Caco-2 (cell line): ENCODE data around the gene ARMC2. TPM values are rescaled to one million over a fixed set of nuclear protein-coding genes. Genes with fewer than 3 reads are reported as not detected.
A peak's percentile ranks its signal among the peaks of the same experiment; 100 is the strongest.

Experiments used
- Bru-seq: library from RNA; stranded (reverse); fragments of 400-500 nt; gene quantifications from one replicate; lab custom pipeline; 2021; lab: Mats Ljungman, UMichigan
- BruChase-seq, 2 experiments: library from RNA; stranded (reverse); fragments of 400-500 nt; gene quantifications; one replicate each; lab custom pipeline; 2021; lab: Mats Ljungman, UMichigan
- BruUV-seq: library from RNA; stranded (reverse); fragments of 400-500 nt; replicated peaks from 2 replicates; lab custom pipeline; 2021; lab: Mats Ljungman, UMichigan
- CTCF ChIA-PET: fragments of 300-600 bp; sonication (Branson Sonifier 250); formaldehyde crosslinking; loops from one replicate; lab custom pipeline; 2022; ENCODE audit warnings: antibody characterized with exemption; lab: Charles Lee
- POLR2A ChIA-PET: fragments of 300-600 bp; sonication (Branson Sonifier 250); formaldehyde crosslinking; loops from one replicate; lab custom pipeline; 2022; ENCODE audit warnings: antibody characterized with exemption; lab: Charles Lee
- DNase-seq, 2 experiments: peaks; one replicate each; pipeline versions ENCODE4 v3.0.0 to v3.0.0-alpha.2; 2020 to 2022
- H3K27me3 ChIP-seq: replicated peaks from 2 replicates; pipeline ENCODE4 v1.6.0; 2011; ENCODE audit warnings: low read length; ENCODE audit not compliant: control insufficient read depth, insufficient read depth
- H3K36me3 ChIP-seq: 2 replicates; pipeline ENCODE4 v1.5.1; 2011; ENCODE audit warnings: low read length; ENCODE audit not compliant: control insufficient read depth, insufficient read depth
- H3K4me1 ChIP-seq: fragments of 250-450 bp; sonication (Bioruptor Pico); 2 replicates; pipeline ENCODE4 v1.5.1; 2020; ENCODE audit warnings: mild to moderate bottlenecking
- H3K4me3 ChIP-seq: 2 replicates; pipeline ENCODE4 v1.5.1; 2011; ENCODE audit warnings: low read depth, mild to moderate bottlenecking, control low read depth, low read length
- H3K9me3 ChIP-seq: fragments of 250-450 bp; sonication (Bioruptor Pico); 2 replicates; pipeline ENCODE4 v1.5.1; 2020; ENCODE audit warnings: mild to moderate bottlenecking, moderate library complexity
- H3K27ac Mint-ChIP-seq: one replicate; pipeline ENCODE4 v1.8.0; 2022; ENCODE audit warnings: mixed read lengths; ENCODE audit not compliant: unreplicated experiment
- H3K27me3 Mint-ChIP-seq: one replicate; pipeline ENCODE4 v1.8.0; 2022; ENCODE audit warnings: mixed read lengths; ENCODE audit not compliant: insufficient read depth, unreplicated experiment
- H3K36me3 Mint-ChIP-seq: one replicate; pipeline ENCODE4 v1.8.0; 2022; ENCODE audit warnings: mild to moderate bottlenecking, mixed read lengths; ENCODE audit not compliant: insufficient read depth, unreplicated experiment
- H3K4me1 Mint-ChIP-seq: one replicate; pipeline ENCODE4 v1.8.0; 2022; ENCODE audit warnings: low read depth, mixed read lengths; ENCODE audit not compliant: unreplicated experiment
- H3K4me3 Mint-ChIP-seq: one replicate; pipeline ENCODE4 v1.8.0; 2022; ENCODE audit warnings: mild to moderate bottlenecking, moderate library complexity, mixed read lengths; ENCODE audit not compliant: unreplicated experiment
- H3K9me3 Mint-ChIP-seq: one replicate; pipeline ENCODE4 v1.8.0; 2022; ENCODE audit warnings: mixed read lengths; ENCODE audit not compliant: unreplicated experiment
- CTCF ChIP-seq, 2 experiments: fragments of 200-600 bp in 1 of 2; IDR thresholded peaks; 1 replicate in 1 of 2; 2 replicates in 1 of 2; pipeline versions ENCODE4 v1.5.1 to v1.8.0; 2011 to 2022; ENCODE audit warnings: antibody characterized with exemption in 1 of 2, control low read depth in 1 of 2, inconsistent platforms in 1 of 2, low read depth in 1 of 2, low read length in 1 of 2, mild to moderate bottlenecking in 1 of 2, moderate library complexity in 1 of 2; ENCODE audit not compliant: insufficient read depth in 1 of 2, severe bottlenecking in 1 of 2, unreplicated experiment in 1 of 2
- intact Hi-C: fragments of 100-400 bp; cut with micrococcal nuclease; formaldehyde crosslinking; loops from one replicate; pipeline ENCODE4 v1.10.0; 2022; ENCODE audit not compliant: unreplicated experiment
- long read RNA-seq: library from polyadenylated mRNA; stranded (forward); transcript quantifications from one replicate; pipeline ENCODE4 v2.0.0, GENCODE V29; 2022
- total RNA-seq: library from RNA; stranded (reverse); gene quantifications from 2 replicates; pipeline ENCODE4 v1.2.3, GENCODE V29; 2022

The ARMC2 gene
- total RNA-seq: 6.1 and 7.8 TPM in 2 replicates
- Bru-seq, nascent RNA: percentile 46 among the genes with signal in this experiment
- BruChase-seq, experiment 1, labeled RNA remaining after a 2-hour chase: percentile 47 among the genes with signal in this experiment
- BruChase-seq, experiment 2, labeled RNA remaining after a 6-hour chase: percentile 46 among the genes with signal in this experiment
- long read RNA-seq, partial matches to known transcripts: 7 of 9 reads
- long read RNA-seq, other reads (novel, unspliced or antisense): 2 of 9 reads

DNA sequence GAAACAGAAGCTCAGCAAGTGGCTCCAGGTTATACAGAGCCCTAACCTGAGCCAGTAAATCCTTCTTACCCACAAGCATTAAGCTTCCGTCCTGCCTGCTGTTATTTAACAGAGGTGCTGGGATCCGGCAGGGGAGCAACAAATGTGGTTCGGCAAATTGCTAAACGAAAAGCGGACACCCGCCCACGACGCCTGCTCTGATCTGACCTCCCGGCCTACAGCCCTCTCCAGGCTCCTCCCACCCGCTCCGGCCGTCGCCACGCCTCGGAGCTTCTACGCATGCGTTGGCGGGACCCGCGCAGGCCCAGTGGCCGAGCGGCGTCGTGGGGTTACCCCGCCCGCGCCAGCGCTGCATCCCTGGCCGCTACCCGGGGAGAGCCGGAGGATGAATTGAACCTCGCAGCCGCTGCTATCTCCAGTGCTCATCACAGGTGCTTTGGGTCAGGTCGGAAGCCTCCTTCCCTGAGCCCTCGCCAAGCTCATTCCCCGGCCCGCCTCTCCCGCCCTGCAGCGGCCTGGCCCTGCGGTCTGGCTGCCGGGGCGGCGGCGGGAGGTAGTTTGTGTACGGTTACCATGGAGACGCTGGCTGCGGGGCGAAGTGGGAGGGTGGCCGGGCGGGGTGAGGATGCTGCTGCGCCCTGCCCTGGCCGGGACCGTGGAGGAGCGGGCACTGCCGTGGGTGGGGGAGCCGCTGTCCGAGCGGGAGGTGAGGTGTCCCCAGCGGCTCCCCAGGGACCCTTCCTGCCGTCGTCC, at the start of gene ARMC2:
Gene ARMC2, plus strand, starts transcription at position 307 of the 753 bp plus-strand sequence. CDS start 5,846 bp downstream, outside the sequence.
- no peaks in the 10 kb centered on the region for H3K9me3 Mint-ChIP-seq
- H3K36me3 ChIP-seq: no peaks in the 10 kb centered on the region
- H3K4me1 ChIP-seq: no peaks in the 10 kb centered on the region
- no peaks in the 10 kb centered on the region for H3K27me3 ChIP-seq
- peaks cover 6% of the 10 kb centered on the region for H3K4me1 Mint-ChIP-seq
- H3K9me3 ChIP-seq: no peaks in the 10 kb centered on the region
- no peaks in the 10 kb centered on the region for H3K36me3 Mint-ChIP-seq
- no TSS peak for BruUV-seq
- DNase-seq: peak; percentile 89 to 96
- TF ChIP-seq CTCF (IDR thresholded peaks at IDR 0.05; ENCODE audit: insufficient read depth in 1 of 2, low read depth in 1 of 2, low read length in 1 of 2, severe bottlenecking in 1 of 2, unreplicated experiment in 1 of 2): no peak
- ChIA-PET POLR2A (interaction anchor here (0.5 to 1.3 kb wide), 9 partner anchors 57 to 759 kb away, joined by 3 to 18 read pairs (median 3); partner anchors contain the start of genes CEP57L1, FOXO3 and SESN1), CTCF (interaction anchor here (0.8 to 2.6 kb wide), 5 partner anchors 10 to 1197 kb away, joined by 3 to 17 read pairs (median 4); no protein-coding TSS in a partner anchor)
- H3K27ac Mint-ChIP-seq: peak within 1 kb of the TSS; percentile 85
- H3K27me3 Mint-ChIP-seq: no peaks in the 10 kb centered on the region
- intact Hi-C loops: no loop called here
- H3K4me3 ChIP-seq: peak within 1 kb of the TSS; percentile 63
- peak within 1 kb of the TSS; percentile 80 for H3K4me3 Mint-ChIP-seq

- Mint-ChIP-seq H3K9me3 (no peaks in the 10 kb centered on the region), H3K27ac (peak overlapping the region; percentile 43), H3K4me3 (peak overlapping the region; percentile 28), H3K36me3 (no peaks in the 10 kb centered on the region), H3K27me3 (no peaks in the 10 kb centered on the region), H3K4me1 (peaks cover 23% of the 10 kb centered on the region)
- intact Hi-C loops: loop anchor here (1.0 to 5.0 kb wide), 2 partner anchors 38 to 274 kb away; no protein-coding TSS in a partner anchor
- Histone ChIP-seq H3K4me3 (no peak overlapping the region), H3K9me3 (no peaks in the 10 kb centered on the region), H3K27me3 (no peaks in the 10 kb centered on the region), H3K36me3 (no peaks in the 10 kb centered on the region), H3K4me1 (peaks cover 36% of the 10 kb centered on the region)
- ChIA-PET POLR2A (interaction anchor here (1.4 kb wide), 1 partner anchor 240 kb away, joined by 3 read pairs; no protein-coding TSS in a partner anchor), CTCF (no interaction called here)
- no peak for TF ChIP-seq CTCF (IDR thresholded peaks at IDR 0.05; ENCODE audit: insufficient read depth in 1 of 2, low read depth in 1 of 2, low read length in 1 of 2, severe bottlenecking in 1 of 2, unreplicated experiment in 1 of 2)
- no peak for DNase-seq
- BruUV-seq: no TSS peak
These were observed 49.4 kb upstream of the ARMC2 start for GRCh38 chr6:108798670-108799353.

DNA sequence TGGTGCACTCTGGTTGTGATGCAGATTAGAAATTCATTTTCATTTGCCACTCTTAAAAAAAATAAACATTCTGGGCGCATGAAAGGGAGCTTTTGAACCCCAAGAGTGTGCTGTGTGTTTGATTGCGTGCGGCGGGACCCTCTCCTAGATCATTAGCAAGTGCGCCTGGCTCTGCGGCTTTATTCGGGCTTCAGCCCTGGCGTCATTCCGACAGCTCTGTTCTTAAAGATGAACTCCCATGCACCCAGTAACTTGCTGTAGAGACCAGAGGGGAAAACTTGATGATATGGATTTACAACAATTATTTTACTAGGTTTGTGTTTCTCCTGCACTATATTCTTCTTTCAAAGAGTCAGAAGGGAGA, 48.9 kb upstream of the ARMC2 start:
- Mint-ChIP-seq H3K9me3 (no peaks in the 10 kb centered on the region), H3K4me3 (no peak overlapping the region), H3K27me3 (no peaks in the 10 kb centered on the region), H3K36me3 (no peaks in the 10 kb centered on the region), H3K4me1 (peaks cover 23% of the 10 kb centered on the region), H3K27ac (no peak overlapping the region)
- CTCF ChIA-PET: no interaction called here
- Histone ChIP-seq H3K27me3 (no peaks in the 10 kb centered on the region), H3K4me1 (peaks cover 36% of the 10 kb centered on the region), H3K36me3 (no peaks in the 10 kb centered on the region), H3K4me3 (no peak overlapping the region), H3K9me3 (no peaks in the 10 kb centered on the region)
- POLR2A ChIA-PET: no interaction called here
- no peak for TF ChIP-seq CTCF (IDR thresholded peaks at IDR 0.05; ENCODE audit: insufficient read depth in 1 of 2, low read depth in 1 of 2, low read length in 1 of 2, severe bottlenecking in 1 of 2, unreplicated experiment in 1 of 2)
- intact Hi-C loops: loop anchor here (5.0 kb wide), 1 partner anchor 38 kb away; no protein-coding TSS in a partner anchor
- DNase-seq: no peak
- no TSS peak for BruUV-seq
